ENCODE results near the gene SAA1.
A peak's percentile ranks its signal among the peaks of the same experiment; 100 is the strongest.
"Not testable (repeated sequence)": the region's sequence is repeated elsewhere in the genome, so short reads cannot be mapped to it uniquely, and the experiment has no call there.

The SAA1 gene

GRCh38 chr11:18245396-18245795, 20.7 kb upstream of the SAA1 start:
- TF ChIP-seq, protein P1, sequence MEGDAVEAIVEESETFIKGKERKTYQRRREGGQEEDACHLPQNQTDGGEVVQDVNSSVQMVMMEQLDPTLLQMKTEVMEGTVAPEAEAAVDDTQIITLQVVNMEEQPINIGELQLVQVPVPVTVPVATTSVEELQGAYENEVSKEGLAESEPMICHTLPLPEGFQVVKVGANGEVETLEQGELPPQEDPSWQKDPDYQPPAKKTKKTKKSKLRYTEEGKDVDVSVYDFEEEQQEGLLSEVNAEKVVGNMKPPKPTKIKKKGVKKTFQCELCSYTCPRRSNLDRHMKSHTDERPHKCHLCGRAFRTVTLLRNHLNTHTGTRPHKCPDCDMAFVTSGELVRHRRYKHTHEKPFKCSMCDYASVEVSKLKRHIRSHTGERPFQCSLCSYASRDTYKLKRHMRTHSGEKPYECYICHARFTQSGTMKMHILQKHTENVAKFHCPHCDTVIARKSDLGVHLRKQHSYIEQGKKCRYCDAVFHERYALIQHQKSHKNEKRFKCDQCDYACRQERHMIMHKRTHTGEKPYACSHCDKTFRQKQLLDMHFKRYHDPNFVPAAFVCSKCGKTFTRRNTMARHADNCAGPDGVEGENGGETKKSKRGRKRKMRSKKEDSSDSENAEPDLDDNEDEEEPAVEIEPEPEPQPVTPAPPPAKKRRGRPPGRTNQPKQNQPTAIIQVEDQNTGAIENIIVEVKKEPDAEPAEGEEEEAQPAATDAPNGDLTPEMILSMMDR (IDR thresholded peaks at IDR 0.05; ENCODE audit: low read depth, low read length) = no peak
- DNase-seq (ENCODE audit: low read depth in 2 of 2) = peak in 1 of 2 donors; percentile 27
- no peak overlapping the region for H3K4me3 ChIP-seq (replicated peaks in 1 of 2; ENCODE audit: low read depth in 2 of 2, low read length in 2 of 2)

DNA sequence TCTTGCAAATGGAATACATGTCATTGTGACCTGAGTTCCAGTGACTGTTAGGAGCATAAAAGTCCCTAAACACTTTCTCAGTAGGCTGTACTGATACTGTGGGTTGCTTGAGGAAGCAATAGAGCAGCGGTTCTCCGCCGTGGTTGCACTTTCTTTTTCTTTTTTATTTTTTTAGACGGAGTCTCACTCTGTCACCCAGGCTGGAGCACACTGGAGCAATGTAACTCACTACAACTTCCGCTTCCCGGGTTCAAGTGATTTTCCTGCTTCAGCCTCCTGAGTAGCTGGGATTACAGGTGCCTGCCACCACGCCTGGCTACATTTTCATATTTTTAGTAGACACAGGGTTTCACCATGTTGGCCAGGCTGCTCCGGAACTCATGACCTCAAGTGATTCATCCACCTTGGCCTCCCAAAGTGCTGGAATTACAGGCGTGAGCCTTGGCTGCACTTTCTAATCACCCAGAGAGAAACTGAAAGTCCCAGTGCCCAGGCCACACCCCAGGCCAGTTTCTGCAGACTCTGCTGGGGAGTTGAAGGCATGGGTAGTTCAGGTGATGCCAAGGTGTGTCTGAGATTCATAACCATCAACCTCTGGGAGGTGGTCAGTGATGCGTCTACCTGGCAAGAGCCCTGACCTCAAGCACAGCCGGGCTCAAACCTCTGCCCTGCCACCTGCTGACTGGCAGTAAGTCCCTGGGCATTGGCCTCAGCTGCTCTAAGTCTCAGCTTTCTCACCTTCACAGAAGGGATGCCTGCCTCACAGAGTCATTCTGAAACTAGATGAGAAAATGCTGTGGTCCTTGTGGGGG, 19.5 kb upstream of the SAA1 start:
- H3K4me3 ChIP-seq (replicated peaks in 1 of 2; ENCODE audit: low read depth in 2 of 2, low read length in 2 of 2); DNase-seq (ENCODE audit: low read depth in 2 of 2): not testable (repeated sequence)

GRCh38 chr11:18247191-18247581, 18.9 kb upstream of the SAA1 start:
- DNase-seq (ENCODE audit: low read depth in 2 of 2); H3K4me3 ChIP-seq (replicated peaks in 1 of 2; ENCODE audit: low read depth in 2 of 2, low read length in 2 of 2): not testable (repeated sequence)

DNA sequence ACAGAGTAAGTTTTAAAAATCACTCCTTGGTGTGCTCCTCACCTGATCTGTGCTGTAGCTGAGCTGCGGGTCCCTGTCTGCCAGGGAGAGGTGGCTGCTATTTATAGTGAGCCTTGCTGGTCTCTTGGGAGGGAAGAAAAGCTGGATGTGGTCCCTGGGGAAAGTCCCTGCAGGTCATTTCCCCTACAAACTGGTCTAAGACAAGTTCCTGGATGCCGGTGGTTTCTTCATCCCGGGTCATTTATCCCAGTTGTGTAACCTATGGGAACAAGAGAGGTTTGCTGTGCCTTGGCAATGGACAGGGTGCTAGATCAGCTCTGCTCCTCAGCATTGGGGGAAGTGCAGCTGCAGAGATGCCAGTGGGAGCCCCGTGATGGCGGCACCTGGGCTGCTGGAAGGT, 17.5 kb upstream of the SAA1 start, which contains the start of gene SAA2:
SAA2 (minus strand) TSS at position 108 of the 400 bp plus-strand sequence. CDS start 657 bp downstream, outside the sequence.
- H3K4me3 ChIP-seq (replicated peaks in 1 of 2; ENCODE audit: low read depth in 2 of 2, low read length in 2 of 2) = no peak within 1 kb of the TSS
- peak in 1 of 2 donors; percentile 31 for DNase-seq (ENCODE audit: low read depth in 2 of 2)
- TF ChIP-seq, protein P1 (IDR thresholded peaks at IDR 0.05; ENCODE audit: low read depth, low read length) = no peak

- TF ChIP-seq, protein P1 (IDR thresholded peaks at IDR 0.05; ENCODE audit: low read depth, low read length) = no peak
- no peak overlapping the region for H3K4me3 ChIP-seq (replicated peaks in 1 of 2; ENCODE audit: low read depth in 2 of 2, low read length in 2 of 2)
- DNase-seq (ENCODE audit: low read depth in 2 of 2) = no peak
Measured at GRCh38 chr11:18253233-18253632, 12.8 kb upstream of the SAA1 start.

- TF ChIP-seq, protein P1 (IDR thresholded peaks at IDR 0.05; ENCODE audit: low read depth, low read length) = no peak
- no peak for DNase-seq (ENCODE audit: low read depth in 2 of 2)
- H3K4me3 ChIP-seq (replicated peaks in 1 of 2; ENCODE audit: low read depth in 2 of 2, low read length in 2 of 2) = no peak overlapping the region
Measured at GRCh38 chr11:18253778-18254338, 12.2 kb upstream of the SAA1 start.

DNA sequence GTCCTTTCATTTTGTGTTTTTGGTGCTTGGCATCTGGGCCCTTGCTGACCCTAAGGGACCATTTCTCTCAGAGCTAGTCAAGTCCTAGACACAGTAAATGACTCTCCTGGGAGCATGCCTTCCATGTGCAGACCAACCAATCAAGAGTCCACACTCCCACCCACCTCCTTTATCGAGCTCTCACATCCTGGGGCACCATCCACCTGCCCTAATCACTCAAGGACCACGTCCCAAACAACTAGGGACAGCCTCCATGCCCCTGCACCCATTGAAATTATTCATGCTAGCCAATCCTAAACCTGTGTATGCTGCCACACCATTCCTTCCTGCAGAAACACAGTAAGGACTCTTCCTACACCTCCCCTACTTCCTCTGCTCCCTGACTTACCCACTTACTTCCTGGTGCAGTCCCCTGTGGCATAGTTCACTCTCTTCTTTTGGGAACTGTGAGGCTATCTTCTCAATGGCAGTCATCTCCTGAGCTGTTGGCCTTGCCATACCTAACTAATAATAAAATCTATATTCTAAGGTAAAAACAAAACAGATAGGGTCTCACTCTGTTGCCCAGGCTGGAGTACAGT, 11.2 kb upstream of the SAA1 start:
- no peak overlapping the region for H3K4me3 ChIP-seq (replicated peaks in 1 of 2; ENCODE audit: low read depth in 2 of 2, low read length in 2 of 2)
- TF ChIP-seq, protein P1 (IDR thresholded peaks at IDR 0.05; ENCODE audit: low read depth, low read length) = no peak
- DNase-seq (ENCODE audit: low read depth in 2 of 2) = no peak
